Effector memory CD8-positive, alpha-beta T cell (primary cell): ENCODE data around the gene ABHD17A.
"Not testable (repeated sequence)": the region's sequence is repeated elsewhere in the genome, so short reads cannot be mapped to it uniquely, and the experiment has no call there.

Experiments used
- ATAC-seq: fragments of 150-1000 bp; cut with Tn5 transposase; replicated peaks from 2 replicates; pipeline ENCODE4 v1.10.0; 2021; ENCODE audit warnings: mild to moderate bottlenecking, moderate library complexity
- DNase-seq, 3 experiments: peaks; one replicate each; pipeline ENCODE4 v3.0.0; 2021
- H3K27ac Mint-ChIP-seq, 2 donors: one replicate each; pipeline ENCODE4 v1.8.0; 2022; ENCODE audit warnings: mild to moderate bottlenecking in 2 of 2, mixed read lengths in 2 of 2, moderate library complexity in 2 of 2
- H3K27me3 Mint-ChIP-seq, 2 donors: one replicate each; pipeline ENCODE4 v1.8.0; 2022; ENCODE audit warnings: mixed read lengths in 2 of 2
- H3K36me3 Mint-ChIP-seq: one replicate; pipeline ENCODE4 v1.8.0; 2022; ENCODE audit warnings: mild to moderate bottlenecking, moderate library complexity, mixed read lengths; ENCODE audit not compliant: insufficient read depth
- H3K4me1 Mint-ChIP-seq, 2 donors: one replicate each; pipeline ENCODE4 v1.8.0; 2022; ENCODE audit warnings: low read depth in 2 of 2, mixed read lengths in 2 of 2
- H3K4me3 Mint-ChIP-seq, 2 donors: one replicate each; pipeline ENCODE4 v1.8.0; 2022; ENCODE audit warnings: mild to moderate bottlenecking in 2 of 2, mixed read lengths in 2 of 2, moderate library complexity in 2 of 2
- H3K9me3 Mint-ChIP-seq, 2 donors: one replicate each; pipeline ENCODE4 v1.8.0; 2022; ENCODE audit warnings: mixed read lengths in 2 of 2

ABHD17A gene

DNA sequence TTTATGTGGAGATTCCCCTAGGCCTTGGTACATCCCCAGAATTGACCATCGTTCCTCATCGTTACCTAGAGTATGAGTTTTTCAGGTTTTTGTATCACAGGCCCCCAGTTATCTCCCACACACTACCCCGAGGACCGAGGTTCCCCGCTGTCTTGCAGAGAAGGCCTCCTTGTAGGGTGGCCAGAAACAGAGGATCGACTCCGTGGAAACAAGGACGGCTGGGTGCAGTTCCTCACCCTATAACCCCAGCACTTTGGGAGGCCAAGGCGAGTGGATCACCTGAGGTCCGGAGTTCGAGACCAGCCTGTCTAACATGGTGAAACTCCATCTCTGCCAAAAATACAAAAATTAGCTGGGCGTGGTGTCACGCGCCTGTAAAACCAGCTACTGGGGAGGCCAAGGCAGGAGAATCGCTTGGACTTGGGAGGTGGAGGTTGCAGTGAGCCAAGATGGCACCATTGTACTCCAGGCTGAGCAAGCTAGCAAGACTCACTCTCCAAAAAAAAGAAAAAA lies 20.6 kb upstream of the ABHD17A start:
- ATAC-seq (no peak), DNase-seq (no peak)
- Mint-ChIP-seq H3K27ac (peak overlapping the region; percentile 62 to 83), H3K4me1 (peaks cover 16 to 28% of the 10 kb centered on the region in 2 donors), H3K4me3 (peak overlapping the region; percentile 86 to 89), H3K9me3 (no peaks in the 10 kb centered on the region), H3K27me3 (no peaks in the 10 kb centered on the region), H3K36me3 (peaks cover 23% of the 10 kb centered on the region)

DNA sequence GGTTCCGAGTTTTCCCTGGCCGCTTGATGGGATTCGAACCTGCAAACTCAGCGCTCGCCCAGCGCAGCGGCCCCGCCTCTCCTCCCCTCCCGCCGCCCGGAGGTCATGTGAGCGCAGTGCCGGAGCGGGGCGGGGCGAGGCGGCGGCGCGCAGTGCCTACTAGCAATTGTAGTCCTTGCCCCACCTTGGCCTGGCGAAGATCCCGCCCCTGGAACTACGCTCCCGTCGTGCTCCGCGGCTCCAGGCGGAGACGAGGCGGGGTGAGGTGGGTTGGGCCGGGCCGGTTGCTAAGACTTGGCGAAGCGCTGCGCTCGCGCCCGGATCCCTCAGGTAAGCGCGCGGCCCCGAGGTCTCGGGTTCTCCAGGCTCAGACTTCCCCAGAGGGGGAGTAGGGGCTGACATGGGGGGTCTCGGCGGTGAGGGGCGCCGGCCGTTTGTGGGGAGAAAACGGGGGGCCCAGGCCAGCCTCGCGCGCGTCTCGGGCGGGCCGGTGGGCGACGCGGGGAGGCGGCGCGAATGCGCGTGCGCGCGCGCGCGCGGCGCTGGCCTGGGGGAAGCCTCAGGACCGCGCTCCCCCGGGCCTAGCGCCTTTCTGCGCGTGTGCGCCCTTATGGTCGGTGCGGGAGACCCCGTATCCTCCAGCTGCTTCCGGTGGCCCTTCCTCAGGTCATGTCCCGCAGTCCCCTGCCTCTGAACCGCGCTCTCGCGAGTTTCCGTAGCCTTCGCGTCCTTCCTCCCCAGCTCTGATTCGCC lies 20.0 kb upstream of the ABHD17A start, which contains the start of the genes ADAT3 and SCAMP4:
Gene ADAT3 (plus strand): TSS at position 290 of the 753 bp plus-strand sequence. CDS start 6,649 bp downstream, outside the sequence.
Gene SCAMP4 (plus strand): TSS at position 290 of the 753 bp plus-strand sequence. CDS start 9,621 bp downstream, outside the sequence.
- Mint-ChIP-seq H3K27ac (peak within 1 kb of the TSS; percentile 62 to 83), H3K4me1 (peaks cover 15 to 28% of the 10 kb centered on the region in 2 donors), H3K9me3 (no peaks in the 10 kb centered on the region), H3K4me3 (peak within 1 kb of the TSS; percentile 86 to 89), H3K36me3 (peaks cover 23% of the 10 kb centered on the region), H3K27me3 (no peaks in the 10 kb centered on the region)
- DNase-seq (peak; percentile 96 to 97 (median 97)), ATAC-seq (peak; percentile 95)

DNA sequence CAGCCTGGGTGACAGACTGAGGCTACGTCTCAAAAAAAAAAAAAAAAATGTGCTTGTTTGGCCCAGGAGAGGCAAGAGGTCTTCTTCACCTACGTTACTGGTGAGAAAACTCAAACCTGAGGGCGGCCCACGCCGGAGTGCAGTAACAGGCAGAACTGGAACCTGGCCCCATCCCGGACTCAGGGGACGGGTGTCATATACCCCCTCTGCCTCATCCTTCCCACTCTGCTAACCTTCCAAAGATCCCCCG lies 19.5 kb upstream of the ABHD17A start:
- Mint-ChIP-seq H3K9me3 (no peaks in the 10 kb centered on the region), H3K4me1 (peaks cover 13 to 23% of the 10 kb centered on the region in 2 donors), H3K27ac (peak overlapping the region in 1 of 2 donors; percentile 83), H3K27me3 (no peaks in the 10 kb centered on the region), H3K36me3 (peaks cover 27% of the 10 kb centered on the region), H3K4me3 (peak overlapping the region in 1 of 2 donors; percentile 89)
- DNase-seq (no peak), ATAC-seq (no peak)

DNA sequence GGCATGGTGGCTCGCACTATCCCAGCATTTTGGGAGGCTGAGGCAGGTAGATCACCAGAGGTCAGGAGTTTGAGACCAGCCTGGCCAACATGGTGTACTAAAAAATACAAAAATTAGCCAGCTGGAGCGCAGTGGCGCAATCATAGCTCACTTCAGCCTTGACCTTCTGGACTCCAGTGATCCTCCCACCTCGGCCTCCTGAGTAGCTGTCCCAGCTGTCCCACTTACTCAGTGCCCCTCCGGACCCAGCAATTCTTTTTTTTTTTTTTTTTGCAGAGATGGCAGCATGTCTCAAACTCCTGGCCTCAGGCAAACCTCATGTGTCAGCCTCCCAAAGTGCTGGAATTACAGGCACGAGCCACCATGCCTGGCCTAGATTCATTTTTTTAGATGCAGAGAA lies 17.6 kb upstream of the ABHD17A start:
- Mint-ChIP-seq H3K27ac (no peak overlapping the region), H3K4me1 (peaks cover 6 to 13% of the 10 kb centered on the region in 2 donors), H3K36me3 (peaks cover 29% of the 10 kb centered on the region), H3K9me3 (no peaks in the 10 kb centered on the region), H3K27me3 (no peaks in the 10 kb centered on the region), H3K4me3 (no peak overlapping the region)
- no peak for DNase-seq
- no peak for ATAC-seq

DNA sequence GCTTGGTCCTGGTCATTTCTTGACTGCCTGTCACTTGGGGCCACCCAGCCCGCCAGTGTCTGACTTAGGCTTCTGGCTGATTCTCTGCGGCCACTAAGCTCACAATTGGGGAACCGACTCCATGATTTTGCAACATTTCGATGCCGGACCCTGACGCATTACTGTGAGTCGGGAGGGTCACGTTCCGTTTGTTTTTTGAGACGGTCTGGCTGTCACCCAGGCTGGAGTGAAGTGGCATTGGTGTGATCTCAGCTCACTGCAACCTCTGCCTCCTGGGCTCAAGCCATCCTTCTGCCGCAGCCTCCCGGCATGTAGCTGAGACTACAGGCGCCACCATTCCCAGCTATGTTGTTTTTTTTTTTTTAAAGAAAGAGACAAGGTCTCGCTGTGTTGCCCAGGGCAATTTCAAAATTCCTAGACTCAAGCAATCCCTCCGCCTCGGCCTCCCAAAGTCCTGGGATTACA lies 16.7 kb upstream of the ABHD17A start:
- Mint-ChIP-seq H3K9me3 (no peaks in the 10 kb centered on the region), H3K27me3 (no peaks in the 10 kb centered on the region), H3K4me3 (no peak overlapping the region), H3K36me3 (peaks cover 39% of the 10 kb centered on the region), H3K4me1 (peaks cover 14 to 20% of the 10 kb centered on the region in 2 donors), H3K27ac (no peak overlapping the region)
- DNase-seq, result no peak
- no peak for ATAC-seq

DNA sequence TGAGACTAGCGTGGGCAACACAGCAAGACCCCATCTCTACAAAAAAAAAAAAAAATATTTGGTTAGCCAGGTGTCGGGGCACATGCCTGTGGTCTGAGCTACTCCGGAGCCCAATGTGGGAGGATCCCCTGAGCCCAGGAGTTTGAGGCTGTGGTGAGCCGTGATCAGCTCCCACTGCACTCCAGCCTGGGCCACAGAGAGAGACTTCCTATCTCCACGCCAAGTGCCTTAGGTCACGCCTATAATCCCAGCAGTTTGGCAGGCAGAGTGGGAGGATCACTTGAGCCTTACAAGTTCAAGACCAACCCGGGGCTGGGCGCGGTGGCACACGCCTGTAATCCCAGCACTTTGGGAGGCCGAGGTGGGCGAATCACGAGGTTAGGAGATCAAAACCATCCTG lies 11.2 kb upstream of the ABHD17A start:
- no peaks in the 10 kb centered on the region for H3K9me3 Mint-ChIP-seq
- peaks cover 33% of the 10 kb centered on the region for H3K36me3 Mint-ChIP-seq
- H3K27ac Mint-ChIP-seq, result peak overlapping the region; percentile 93 to 98
- H3K4me1 Mint-ChIP-seq, result peaks cover 22 to 26% of the 10 kb centered on the region in 2 donors
- H3K27me3 Mint-ChIP-seq, result no peaks in the 10 kb centered on the region
- ATAC-seq (no peak), DNase-seq (no peak)
- peak overlapping the region; percentile 85 to 90 for H3K4me3 Mint-ChIP-seq

DNA sequence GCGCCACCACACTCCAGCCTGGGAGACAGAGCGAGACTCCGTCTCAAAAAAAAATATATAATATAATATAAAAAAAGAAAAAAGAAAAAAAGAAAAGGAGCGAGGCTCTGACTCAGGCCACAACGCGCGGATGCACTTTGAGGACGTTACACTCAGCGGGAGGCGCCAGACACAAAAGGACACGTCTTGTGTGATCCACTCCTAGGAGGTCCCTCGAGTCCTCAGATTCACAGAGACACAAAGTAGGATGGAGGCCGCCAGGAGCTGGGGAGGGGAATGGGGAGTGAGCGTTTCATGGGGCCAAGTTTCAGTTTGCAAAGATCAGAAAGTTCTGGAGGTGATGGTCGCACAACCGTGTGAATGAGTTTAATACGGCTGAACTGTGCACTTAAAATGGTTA lies 8.5 kb upstream of the ABHD17A start:
- peaks cover 25% of the 10 kb centered on the region for H3K36me3 Mint-ChIP-seq
- peak overlapping the region in 1 of 2 donors; percentile 57 for H3K4me3 Mint-ChIP-seq
- peaks cover 22 to 29% of the 10 kb centered on the region in 2 donors for H3K4me1 Mint-ChIP-seq
- H3K27ac Mint-ChIP-seq, result no peak overlapping the region
- ATAC-seq (no peak), DNase-seq (no peak)
- no peaks in the 10 kb centered on the region for H3K9me3 Mint-ChIP-seq
- no peaks in the 10 kb centered on the region for H3K27me3 Mint-ChIP-seq

DNA sequence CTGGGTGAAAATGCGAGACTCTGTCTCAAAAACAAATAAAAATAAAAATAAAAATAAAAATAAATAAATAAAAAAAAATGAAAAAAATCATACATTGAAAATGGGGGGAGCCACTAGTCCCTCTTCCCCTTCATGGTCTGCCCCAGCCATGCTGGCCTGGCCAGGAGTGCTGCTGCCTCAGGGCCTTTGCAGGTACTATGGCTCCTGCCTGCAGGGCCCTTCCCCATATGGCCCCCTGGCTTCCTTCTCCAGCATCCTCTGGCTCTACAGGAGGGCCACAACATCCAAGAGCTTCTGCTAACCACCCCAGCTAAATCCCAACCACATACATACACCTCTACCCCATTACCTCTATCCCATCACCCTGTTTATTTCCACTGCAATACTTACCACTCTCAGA lies 4.6 kb upstream of the ABHD17A start:
- no peak for ATAC-seq
- no peaks in the 10 kb centered on the region for H3K27me3 Mint-ChIP-seq
- no peak overlapping the region for H3K27ac Mint-ChIP-seq
- no peak overlapping the region for H3K4me3 Mint-ChIP-seq
- no peak for DNase-seq
- peaks cover 17% of the 10 kb centered on the region for H3K36me3 Mint-ChIP-seq
- no peaks in the 10 kb centered on the region for H3K9me3 Mint-ChIP-seq
- H3K4me1 Mint-ChIP-seq, result peaks cover 4 to 8% of the 10 kb centered on the region in 2 donors

DNA sequence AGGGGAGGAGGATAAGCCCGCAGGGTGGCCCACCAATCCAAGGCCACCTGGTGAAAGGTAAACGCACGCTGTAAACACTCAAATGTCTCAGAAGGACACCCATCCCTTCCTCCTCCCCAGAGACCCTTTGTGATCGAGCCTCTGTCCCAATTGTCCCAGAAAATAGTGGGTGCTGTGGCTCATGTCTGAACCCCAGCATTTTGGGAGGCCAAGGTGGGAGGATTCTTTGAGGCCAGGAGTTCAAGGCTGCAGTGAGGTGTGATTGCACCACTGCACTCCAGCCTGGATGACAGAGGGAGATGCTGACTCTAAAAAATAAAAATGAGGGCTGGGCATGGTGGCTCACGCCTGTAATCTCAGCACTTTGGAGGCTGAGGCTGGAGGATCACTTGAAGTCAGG lies 3.1 kb upstream of the ABHD17A start:
- ATAC-seq, result no peak
- Mint-ChIP-seq H3K9me3 (no peaks in the 10 kb centered on the region), H3K27ac (no peak overlapping the region), H3K27me3 (no peaks in the 10 kb centered on the region), H3K36me3 (peaks cover 29% of the 10 kb centered on the region), H3K4me1 (peaks cover 13 to 17% of the 10 kb centered on the region in 2 donors), H3K4me3 (no peak overlapping the region)
- no peak for DNase-seq

DNA sequence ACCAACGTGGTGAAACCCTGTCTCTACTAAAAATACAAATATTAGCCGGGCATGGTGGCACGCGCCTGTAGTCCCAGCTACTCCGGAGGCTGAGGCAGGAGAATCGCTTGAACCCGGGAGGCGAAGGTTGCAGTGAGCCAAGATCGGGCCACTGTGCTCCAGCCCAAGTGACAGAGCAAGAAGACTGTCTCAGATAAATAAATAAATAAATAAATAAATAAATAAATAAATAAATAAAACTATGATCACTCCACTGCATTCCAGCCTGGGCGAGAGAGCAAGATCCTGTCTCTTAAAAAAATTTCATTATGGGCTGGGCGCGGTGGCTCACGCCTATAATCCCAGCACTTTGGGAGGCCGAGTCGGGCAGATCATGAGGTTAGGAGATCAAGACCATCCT lies 1.1 kb upstream of the ABHD17A start:
- H3K4me3 Mint-ChIP-seq, DNase-seq, H3K27me3 Mint-ChIP-seq, H3K27ac Mint-ChIP-seq, ATAC-seq, H3K9me3 Mint-ChIP-seq: not testable (repeated sequence)
- H3K36me3 Mint-ChIP-seq, result peaks cover 45% of the 10 kb centered on the region
- peaks cover 29 to 32% of the 10 kb centered on the region in 2 donors for H3K4me1 Mint-ChIP-seq

DNA sequence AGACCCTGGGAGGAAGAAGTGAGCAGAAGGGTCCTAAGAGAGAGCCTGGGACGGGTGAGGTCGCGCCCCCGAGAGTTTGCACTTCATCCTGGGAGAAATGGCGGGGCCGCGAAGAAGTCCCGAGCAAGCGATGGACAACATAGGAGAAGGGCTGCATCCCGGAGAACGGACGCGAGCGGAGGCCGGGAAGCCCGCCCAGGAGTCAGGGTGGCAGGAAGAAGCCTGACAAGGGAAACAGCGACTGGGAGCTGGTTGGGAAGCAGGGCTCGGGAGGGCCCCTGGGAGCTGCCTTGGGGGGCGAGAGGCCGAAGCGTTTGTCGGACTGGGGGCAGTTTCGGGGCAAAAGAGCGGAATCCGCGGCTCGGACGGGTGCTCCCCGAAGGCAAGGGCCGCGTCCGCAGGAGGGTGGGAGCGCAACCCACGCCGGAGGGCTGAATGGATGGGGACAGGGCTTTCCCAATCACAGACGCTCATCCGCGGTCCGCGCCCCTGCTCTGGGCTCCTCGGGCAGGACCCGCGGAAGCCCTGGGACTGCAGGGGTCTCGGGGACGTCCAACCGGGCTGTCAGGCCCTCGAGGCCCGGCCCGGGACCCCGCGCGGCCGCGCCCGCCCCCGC lies 469 bp downstream of the ABHD17A start:
- Mint-ChIP-seq H3K4me3 (peak overlapping the region; percentile 94 to 98), H3K4me1 (peaks cover 29 to 36% of the 10 kb centered on the region in 2 donors), H3K36me3 (peaks cover 49% of the 10 kb centered on the region), H3K27me3 (no peaks in the 10 kb centered on the region), H3K27ac (peak overlapping the region; percentile 99), H3K9me3 (no peaks in the 10 kb centered on the region)
- ATAC-seq (no peak), DNase-seq (no peak)

DNA sequence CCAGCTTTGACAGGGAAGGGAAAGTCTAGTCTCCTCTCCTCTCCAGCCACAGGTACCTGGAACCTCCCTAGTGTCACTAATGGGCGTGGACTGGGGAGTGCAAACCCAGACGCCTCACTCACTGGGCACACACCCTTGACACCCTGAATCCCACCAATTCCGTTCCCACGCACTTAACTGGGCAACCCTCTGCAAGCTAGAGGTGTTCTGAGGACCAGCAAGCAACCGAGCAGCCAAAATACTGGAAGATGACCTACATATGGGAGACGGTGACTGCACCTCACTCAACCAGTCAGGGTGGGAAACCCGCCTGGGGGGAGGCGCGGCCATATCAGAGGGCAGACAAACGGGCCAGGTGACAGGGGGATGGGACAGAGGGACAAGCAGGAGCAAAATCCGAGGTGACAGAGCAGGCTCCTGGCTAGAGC lies 991 bp downstream of the ABHD17A start:
- Mint-ChIP-seq H3K27me3 (no peaks in the 10 kb centered on the region), H3K4me1 (peaks cover 29 to 37% of the 10 kb centered on the region in 2 donors), H3K9me3 (no peaks in the 10 kb centered on the region), H3K36me3 (peaks cover 55% of the 10 kb centered on the region), H3K27ac (peak overlapping the region; percentile 99), H3K4me3 (peak overlapping the region; percentile 94 to 98)
- ATAC-seq (peak; percentile 47), DNase-seq (peak; percentile 54 to 58 (median 57))

DNA sequence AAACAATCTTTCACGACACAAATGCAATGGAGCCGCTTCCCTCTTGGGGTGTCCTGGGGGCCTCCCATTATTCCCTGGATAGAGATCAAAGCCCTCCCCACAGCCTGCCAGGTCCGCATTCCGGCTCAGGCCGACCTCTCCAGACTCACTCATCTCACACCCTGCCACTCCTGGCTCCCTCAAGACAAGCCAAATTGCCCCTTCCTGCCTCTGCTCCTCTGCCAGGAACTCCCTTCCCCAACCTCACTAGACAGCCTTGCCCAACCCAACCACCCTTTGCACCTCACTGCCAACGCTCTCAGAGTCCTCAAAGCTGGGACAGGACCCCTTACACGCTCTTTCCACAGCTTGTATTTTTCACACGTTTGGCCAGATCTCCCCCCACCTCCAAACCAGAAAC lies 1.5 kb downstream of the ABHD17A start:
- no peak for ATAC-seq
- H3K9me3 Mint-ChIP-seq, result no peaks in the 10 kb centered on the region
- peak overlapping the region; percentile 99 for H3K27ac Mint-ChIP-seq

More for the DNA sequence above, 1.5 kb downstream of the ABHD17A start:
- H3K27me3 Mint-ChIP-seq, result no peaks in the 10 kb centered on the region
- peaks cover 29 to 37% of the 10 kb centered on the region in 2 donors for H3K4me1 Mint-ChIP-seq
- DNase-seq, result peak in 1 of 3 experiments; percentile 41
- H3K4me3 Mint-ChIP-seq, result peak overlapping the region; percentile 94 to 98
- H3K36me3 Mint-ChIP-seq, result peaks cover 57% of the 10 kb centered on the region
